MM.1S (cell line): ENCODE results near the gene LBH.

Experiments
- CTCF ChIP-seq: fragments of 300-600 bp; sonication (generic); IDR thresholded peaks from 2 replicates; pipeline ENCODE4 v1.5.1; 2016; ENCODE audit warnings: antibody characterized with exemption, low read length, mixed read lengths
- EZH2 ChIP-seq: fragments of 300-600 bp; sonication (generic); optimal IDR thresholded peaks from 2 replicates; pipeline ENCODE3; 2017; ENCODE audit warnings: low read depth, mild to moderate bottlenecking, antibody characterized with exemption, low read length, mixed read lengths
- EZH2phosphoT487 ChIP-seq: fragments of 300-600 bp; sonication (generic); IDR thresholded peaks from 2 replicates; pipeline ENCODE4 v1.6.1; 2018; ENCODE audit warnings: antibody characterized with exemption, low read length

DNA sequence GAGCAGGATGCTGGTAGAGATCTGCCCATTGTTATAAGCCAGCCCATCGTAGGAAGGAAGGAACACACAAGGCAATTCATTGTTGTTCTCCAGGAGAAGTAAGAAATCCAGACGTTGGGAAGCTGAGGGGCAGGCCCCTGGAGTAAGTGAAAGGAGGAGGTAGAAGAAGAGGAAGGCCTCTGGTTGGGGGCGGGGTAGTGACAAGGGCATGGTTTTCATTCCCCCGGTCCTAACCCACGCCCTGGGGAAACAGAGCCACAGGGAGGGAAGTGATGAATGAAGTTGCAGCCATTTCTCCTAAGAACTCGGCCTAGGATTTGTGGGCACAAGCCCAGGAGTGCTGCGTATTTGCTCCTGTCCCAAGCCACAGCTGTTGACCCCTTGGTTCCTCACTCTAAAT is 18.0 kb downstream of the LBH start:
- no peak for TF ChIP-seq CTCF
- no peak for TF ChIP-seq EZH2
- TF ChIP-seq EZH2phosphoT487: no peak
